Frontal cortex (tissue), 4 donors: ENCODE measurements around the gene FBXO22. TPM values are rescaled to one million over a fixed set of nuclear protein-coding genes. Genes with fewer than 3 reads are reported as not detected.
"Not testable (repeated sequence)": the region's sequence is repeated elsewhere in the genome, so short reads cannot be mapped to it uniquely, and the experiment has no call there.

Source experiments
- DNase-seq, 2 donors: peaks; one replicate each; pipeline ENCODE4 v3.0.0; 2012; ENCODE audit warnings: low spot score in 2 of 2
- FAIRE-seq: peaks from 2 replicates; lab custom pipeline; 2012; peaks lifted over from hg19 to GRCh38; lab: Jason Lieb, UNC
- small RNA-seq: library from RNA; depleted of rRNA; stranded (forward); fragments of <200 nt; gene quantifications from one replicate; pipeline ENCODE3, GENCODE V24; 2014
- total RNA-seq: library from RNA; depleted of rRNA; stranded (reverse); fragments of >200 nt; gene quantifications from one replicate; pipeline ENCODE4 v1.2.3, GENCODE V29; 2014
- donor health status: control.
- donor health status: control.
- donor health status: control.

FBXO22 gene
- total RNA-seq, 1 donor from 2014 or later: 14.3 TPM

GRCh38 chr15:75955720-75956119 lies 52.0 kb downstream of the FBXO22 start:
- DNase-seq (no peak), FAIRE-seq (no peak)

- FAIRE-seq: no peak
- no peak for DNase-seq
These were observed 57.7 kb downstream of the FBXO22 start for GRCh38 chr15:75961331-75961730.

- DNase-seq: no peak
- FAIRE-seq: no peak
These were observed 62.4 kb downstream of the FBXO22 start for GRCh38 chr15:75966073-75966472.

GRCh38 chr15:75976766-75977165 lies 73.1 kb downstream of the FBXO22 start:
- FAIRE-seq, DNase-seq: not testable (repeated sequence)

DNA sequence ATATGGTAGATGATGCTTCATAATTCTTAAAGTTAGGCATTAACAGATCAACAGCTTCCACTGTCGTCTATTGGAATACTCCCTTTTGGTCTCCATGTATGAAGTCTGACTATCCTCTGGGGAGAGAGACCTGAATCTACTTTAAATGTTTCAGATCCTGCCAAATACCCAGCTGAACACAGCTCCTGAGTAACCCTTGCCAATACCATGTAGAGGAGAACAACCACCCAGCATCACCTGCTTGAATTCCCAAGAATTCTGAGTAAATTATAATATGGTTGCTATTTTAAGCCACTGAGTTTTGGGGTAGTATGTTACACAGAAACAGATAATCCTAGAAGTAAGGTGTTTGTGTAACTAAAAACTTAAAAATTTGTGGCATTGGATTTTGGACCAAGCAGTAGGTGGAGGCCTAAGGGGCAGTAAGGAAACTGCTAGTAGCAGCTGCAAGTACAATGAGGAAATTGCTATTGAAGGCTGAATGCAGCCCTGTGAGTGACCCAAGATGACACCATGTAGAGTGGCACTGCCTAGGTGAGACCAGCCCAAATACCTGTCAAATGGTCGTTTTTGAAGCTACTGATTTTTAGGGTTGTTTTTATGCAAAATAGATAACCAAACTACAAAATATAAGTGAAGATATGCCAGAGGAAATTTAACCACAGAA lies 77.6 kb downstream of the FBXO22 start:
- no peak for DNase-seq
- FAIRE-seq: no peak

- DNase-seq (no peak), FAIRE-seq (no peak)
These were observed 78.8 kb downstream of the FBXO22 start for GRCh38 chr15:75982468-75982867.

DNA sequence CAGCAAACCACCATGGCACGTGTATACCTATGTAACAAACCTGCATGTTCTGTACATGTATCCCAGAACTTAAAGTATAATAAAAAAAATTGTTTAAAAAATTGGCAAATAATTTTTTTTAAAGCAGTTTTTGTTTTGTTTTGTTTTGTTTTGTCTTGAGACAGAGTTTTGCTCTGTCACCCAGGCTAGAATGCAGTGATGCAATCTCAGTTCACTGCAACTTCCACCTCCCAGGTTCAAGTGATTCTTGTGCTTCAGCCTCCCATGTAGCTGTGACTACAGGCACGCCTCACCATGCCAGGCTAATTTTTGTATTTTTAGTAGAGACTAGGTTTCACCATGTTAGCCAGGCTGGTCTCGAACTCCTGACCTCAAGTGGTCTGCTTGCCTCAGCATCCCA lies 81.0 kb downstream of the FBXO22 start:
- FAIRE-seq: not testable (repeated sequence)

DNA sequence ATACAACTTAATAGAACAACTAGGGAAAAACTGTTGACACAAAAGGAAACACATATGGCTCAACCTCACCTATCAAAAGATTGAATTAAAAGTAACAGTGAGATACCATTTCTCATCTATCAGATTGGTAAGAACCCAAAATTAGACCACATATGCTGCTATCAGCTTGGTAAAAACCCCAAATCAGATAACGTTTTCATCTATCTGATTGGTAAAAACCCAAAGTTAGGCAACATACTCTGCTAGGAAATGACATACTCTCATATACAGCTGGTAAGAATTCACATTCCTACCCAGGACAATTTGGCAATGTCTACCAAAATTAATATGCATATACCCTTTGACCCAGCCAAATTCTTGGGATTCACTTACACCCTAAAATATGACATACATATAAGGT lies 82.3 kb downstream of the FBXO22 start:
- DNase-seq: no peak

More for the DNA sequence above, 81.0 kb downstream of the FBXO22 start:
- not testable (repeated sequence) for DNase-seq

GRCh38 chr15:75989045-75989444 lies 85.4 kb downstream of the FBXO22 start:
- FAIRE-seq (no peak), DNase-seq (no peak)

More for the DNA sequence above, 82.3 kb downstream of the FBXO22 start:
- no peak for FAIRE-seq

DNA sequence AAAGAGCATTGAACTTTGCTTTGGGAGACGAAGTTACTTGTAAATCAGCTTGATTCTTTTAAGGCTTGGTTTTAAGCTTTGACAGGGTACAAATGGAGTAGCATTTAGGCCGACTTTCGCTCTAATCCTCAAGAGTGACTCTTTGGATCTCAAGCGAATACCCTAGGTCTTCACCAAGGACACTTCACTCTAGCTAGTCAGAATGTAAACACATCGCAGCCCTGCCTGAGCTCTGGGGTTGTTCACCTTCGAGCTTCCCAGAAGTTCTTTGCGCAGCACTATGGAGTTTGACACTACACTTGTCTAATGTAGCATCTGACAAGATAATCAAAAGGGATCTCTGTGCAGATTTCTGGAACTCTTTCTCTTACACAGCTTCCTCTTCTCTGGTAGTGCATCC lies 86.2 kb downstream of the FBXO22 start:
- FAIRE-seq: no peak
- DNase-seq: no peak

Small RNA genes within 50 kb of the gene (small RNA-seq; reads per million reads assigned to genes)
- not detected for gene RN7SL510P

Other genes starting within 250 kb of the FBXO22 start
- 4.5 TPM for gene CSPG4, start 191.0 kb upstream of the FBXO22 start, total RNA-seq
- gene UBE2Q2, start 60.4 kb upstream of the FBXO22 start, total RNA-seq: 79.9 TPM
- not detected for gene NRG4, start 108.5 kb downstream of the FBXO22 start, total RNA-seq
- gene TMEM266, start 156.1 kb downstream of the FBXO22 start, total RNA-seq: 4.5 TPM